D721Med (cell line): ENCODE measurements around the gene C9.
"Not testable (repeated sequence)": the region's sequence is repeated elsewhere in the genome, so short reads cannot be mapped to it uniquely, and the experiment has no call there.

Experiments used
- DNase-seq: peaks from one replicate; pipeline ENCODE4 v3.0.0; 2011; ENCODE audit warnings: low spot score; ENCODE audit not compliant: insufficient read length
- FAIRE-seq: peaks from 2 replicates; lab custom pipeline; 2011; peaks lifted over from hg19 to GRCh38; lab: Jason Lieb, UNC
- TF ChIP-seq, protein P1 (sequence below): IDR thresholded peaks from 2 replicates; pipeline ENCODE4 v1.5.1; 2012; ENCODE audit warnings: mild to moderate bottlenecking, control low read depth; ENCODE audit not compliant: insufficient read depth; ENCODE audit errors: missing control alignments

C9 gene

DNA sequence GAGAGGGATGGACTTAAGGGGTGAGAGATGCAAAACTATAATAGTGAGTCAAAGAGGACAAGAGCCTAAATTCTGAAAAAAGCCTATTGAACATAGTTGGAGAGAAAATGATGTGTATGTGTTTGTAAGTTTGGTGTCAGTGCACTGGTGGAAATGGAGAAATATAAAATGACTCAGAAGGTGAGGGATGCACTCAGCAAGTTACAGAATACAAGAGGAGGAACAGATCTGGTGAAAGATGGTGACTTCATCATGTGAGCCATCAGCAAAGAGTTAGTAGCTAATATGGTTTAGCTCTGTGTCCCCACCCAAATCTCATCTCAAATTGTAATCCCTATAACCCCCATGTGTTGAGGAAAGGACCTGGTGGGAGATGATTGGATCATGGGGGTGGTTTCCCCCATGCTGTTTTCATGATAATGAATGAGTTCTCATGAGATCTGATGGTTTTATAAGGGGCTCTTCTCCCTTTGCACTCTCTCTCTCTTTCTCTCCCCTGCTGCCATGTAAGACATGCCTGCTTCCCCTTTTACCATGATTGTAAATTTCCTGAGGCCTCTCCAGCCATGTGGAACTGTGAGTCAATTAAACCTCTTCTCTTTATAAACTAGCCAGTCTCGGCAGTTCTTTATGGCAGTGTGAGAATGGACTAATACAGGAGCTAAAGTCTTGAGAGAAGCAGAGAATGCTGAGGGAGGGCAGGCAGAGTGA is 114.6 kb downstream of the C9 start:
- FAIRE-seq (no peak), DNase-seq (no peak)
- TF ChIP-seq, protein P1, sequence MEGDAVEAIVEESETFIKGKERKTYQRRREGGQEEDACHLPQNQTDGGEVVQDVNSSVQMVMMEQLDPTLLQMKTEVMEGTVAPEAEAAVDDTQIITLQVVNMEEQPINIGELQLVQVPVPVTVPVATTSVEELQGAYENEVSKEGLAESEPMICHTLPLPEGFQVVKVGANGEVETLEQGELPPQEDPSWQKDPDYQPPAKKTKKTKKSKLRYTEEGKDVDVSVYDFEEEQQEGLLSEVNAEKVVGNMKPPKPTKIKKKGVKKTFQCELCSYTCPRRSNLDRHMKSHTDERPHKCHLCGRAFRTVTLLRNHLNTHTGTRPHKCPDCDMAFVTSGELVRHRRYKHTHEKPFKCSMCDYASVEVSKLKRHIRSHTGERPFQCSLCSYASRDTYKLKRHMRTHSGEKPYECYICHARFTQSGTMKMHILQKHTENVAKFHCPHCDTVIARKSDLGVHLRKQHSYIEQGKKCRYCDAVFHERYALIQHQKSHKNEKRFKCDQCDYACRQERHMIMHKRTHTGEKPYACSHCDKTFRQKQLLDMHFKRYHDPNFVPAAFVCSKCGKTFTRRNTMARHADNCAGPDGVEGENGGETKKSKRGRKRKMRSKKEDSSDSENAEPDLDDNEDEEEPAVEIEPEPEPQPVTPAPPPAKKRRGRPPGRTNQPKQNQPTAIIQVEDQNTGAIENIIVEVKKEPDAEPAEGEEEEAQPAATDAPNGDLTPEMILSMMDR: no peak

DNA sequence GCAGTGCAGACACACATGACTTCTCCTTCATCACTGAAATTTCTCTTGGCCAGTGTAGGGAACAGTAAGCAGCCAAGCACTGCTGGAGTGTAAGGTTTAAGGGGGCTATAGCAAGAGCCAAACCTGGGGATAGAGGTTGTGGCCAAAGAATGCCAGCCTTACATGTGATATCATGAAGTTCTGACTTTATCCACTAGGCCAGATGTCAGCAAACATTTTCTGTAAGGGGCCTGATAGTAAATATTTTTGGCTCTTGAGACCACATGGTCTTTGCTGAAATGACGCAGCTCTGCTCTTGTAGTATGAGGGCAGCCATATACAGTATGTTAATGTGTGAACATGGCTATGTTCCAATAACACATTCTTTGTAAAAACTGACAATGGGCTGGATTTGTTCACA is 115.2 kb downstream of the C9 start:
- FAIRE-seq (no peak), DNase-seq (no peak)
- TF ChIP-seq, protein P1: no peak

DNA sequence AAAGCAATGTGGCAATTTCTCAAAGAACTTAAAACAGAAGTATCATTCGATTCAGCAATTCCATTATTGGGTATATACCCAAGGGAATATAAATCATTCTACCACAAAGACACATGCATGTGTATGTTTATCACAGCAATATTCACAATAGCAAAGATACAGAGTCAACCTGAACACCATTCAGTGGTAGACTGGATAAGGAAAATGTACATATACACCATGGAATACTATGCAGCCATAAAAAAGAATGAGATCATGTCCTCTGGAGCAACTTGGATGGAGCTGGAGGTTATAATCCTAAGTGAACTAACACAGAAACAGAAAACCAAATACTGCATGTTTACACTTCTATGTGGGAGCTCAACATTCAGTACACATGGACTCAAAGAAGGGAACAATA is 123.5 kb downstream of the C9 start:
- DNase-seq (no peak), FAIRE-seq (no peak)
- TF ChIP-seq, protein P1: no peak

DNA sequence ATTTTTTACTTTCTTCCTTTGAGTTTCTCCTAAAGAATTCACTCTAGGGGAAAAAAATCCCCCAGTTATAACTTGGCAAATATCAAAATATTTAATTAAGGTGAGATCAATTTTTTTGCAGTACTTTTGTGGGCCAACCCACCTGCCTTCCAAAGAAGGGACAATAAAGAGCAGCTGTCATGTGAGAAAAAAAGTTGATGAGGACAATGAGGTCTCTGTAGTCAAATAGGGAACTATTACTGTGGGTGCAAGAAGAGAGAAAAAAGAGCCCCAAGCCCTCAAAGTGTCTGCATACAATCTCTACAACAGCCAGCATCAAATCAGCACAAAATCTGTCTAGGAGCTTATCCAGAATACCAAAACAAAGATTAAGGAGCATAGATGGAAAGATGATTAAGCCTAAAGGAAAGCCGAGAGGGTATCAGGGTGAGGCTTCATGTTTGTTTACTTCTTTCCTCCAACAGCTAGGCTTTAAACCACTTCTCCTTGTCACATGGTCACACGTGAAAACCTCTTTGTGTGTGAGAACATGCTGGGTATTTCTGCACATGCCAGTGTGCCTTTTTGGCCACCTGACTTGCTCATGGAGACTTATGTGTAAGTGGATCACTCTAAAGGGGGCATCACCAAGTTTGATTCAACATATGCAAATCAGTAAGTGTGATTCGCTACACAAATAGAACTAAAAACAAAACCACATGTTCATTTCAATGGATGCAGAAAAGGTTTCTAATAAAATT is 125.8 kb downstream of the C9 start:
- FAIRE-seq (peak; percentile 51), DNase-seq (no peak)
- TF ChIP-seq, protein P1: no peak

DNA sequence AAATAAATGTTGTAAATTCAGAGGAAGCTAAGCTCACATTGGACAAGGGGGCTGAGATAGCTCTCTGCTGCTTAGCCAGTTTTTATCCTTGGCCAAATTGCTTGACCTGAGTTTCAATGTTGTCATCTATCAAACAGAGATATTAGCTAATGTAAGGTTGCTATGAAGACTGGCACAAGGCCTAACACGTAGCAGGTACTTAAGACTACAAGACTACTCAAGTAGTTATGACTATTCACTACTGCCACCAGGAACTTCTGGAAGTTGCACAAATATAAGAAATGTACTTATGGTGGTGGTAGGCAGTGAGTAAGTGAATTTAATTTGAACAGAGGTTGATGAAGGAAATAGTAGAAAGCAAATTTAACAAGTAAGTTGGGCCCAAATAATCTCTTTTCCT is 127.6 kb downstream of the C9 start:
- no peak for DNase-seq
- FAIRE-seq: no peak
- TF ChIP-seq, protein P1: no peak

GRCh38 chr5:39235648-39236047 is 128.6 kb downstream of the C9 start:
- no peak for FAIRE-seq

DNA sequence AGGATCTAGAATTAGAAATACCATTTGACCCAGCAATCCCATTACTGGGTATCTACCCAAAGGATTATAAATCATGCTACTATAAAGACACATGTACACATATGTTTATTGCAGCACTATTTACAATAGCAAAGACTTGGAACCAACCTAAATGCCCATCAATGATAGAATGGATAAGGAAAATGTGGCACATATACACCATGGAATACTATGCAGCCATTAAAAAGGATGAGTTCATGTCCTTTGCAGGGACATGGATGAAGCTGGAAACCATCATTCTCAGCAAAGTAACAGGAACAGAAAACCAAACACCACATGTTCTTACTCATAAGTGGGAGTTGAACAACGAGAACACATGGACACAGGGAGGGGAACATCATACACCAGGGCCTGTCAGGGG is 129.8 kb downstream of the C9 start:
- not testable (repeated sequence) for DNase-seq, FAIRE-seq

More at GRCh38 chr5:39235648-39236047, 128.6 kb downstream of the C9 start:
- DNase-seq: no peak
- TF ChIP-seq, protein P1: no peak
